HUDEP-2 (cell line): ENCODE measurements around the gene PCLO.

Experiments
- DNase-seq, 76 experiments: peaks; one replicate each; lab custom pipeline; 2025; ENCODE audit not compliant: unreplicated experiment in 76 of 76; lab: John Stamatoyannopoulos, UW

The PCLO gene

DNA sequence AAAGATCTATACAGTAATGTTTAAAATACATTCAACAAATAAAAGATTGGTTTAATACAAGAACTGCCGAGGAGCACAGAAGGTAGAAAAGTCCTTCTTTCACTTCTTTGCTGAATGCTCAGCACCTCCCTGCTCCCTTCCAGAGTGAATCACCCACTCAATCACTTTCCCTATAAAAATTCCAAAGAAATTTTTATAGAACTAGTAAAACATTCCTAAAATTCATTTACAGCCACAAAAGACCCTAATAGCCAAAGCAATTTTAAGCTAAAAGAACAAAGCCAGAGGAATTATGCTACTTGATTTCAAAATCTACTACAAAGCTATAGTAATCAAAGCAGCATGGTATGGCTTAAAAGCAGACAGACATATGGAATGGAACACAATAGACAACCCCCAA lies 320.9 kb downstream of the PCLO start:
- no peak for DNase-seq

DNA sequence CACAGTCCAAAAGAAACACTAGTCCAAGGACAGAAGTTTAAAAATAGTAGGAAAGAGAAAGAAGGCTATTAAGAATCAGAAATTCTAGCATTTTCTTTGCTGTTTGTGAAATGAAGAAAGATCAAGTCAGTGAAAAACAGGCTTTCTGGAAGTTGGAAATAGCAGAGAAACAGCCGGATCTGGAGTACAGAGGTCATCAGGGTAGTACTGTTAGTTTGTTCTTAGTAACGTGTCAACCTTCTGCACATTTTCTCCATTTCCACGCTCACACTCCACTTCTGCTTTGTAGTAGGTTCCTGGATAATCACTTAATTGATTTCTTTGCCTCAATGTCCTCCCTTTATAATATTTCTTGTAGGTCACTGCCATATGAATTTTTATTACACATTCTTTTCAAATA lies 322.6 kb downstream of the PCLO start:
- no peak for DNase-seq

DNA sequence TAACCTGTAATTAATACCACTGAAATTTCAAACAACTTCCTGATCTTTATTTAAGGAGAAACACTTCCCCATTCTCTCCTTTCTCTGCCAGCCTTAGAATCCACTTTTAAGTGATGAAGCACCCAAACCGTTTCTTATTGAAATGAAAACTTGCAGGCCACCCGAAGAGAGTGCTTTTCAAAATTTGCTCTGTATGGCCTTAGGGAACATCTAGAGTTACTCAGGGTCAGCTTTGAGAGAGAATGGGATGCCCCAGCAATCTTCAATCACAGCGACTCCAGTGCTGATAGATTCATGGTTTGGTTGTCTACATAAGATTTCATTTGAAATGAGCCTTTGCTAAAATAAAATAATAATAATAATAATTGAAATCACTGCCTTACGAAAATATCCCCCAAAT lies 323.1 kb downstream of the PCLO start:
- no peak for DNase-seq

DNA sequence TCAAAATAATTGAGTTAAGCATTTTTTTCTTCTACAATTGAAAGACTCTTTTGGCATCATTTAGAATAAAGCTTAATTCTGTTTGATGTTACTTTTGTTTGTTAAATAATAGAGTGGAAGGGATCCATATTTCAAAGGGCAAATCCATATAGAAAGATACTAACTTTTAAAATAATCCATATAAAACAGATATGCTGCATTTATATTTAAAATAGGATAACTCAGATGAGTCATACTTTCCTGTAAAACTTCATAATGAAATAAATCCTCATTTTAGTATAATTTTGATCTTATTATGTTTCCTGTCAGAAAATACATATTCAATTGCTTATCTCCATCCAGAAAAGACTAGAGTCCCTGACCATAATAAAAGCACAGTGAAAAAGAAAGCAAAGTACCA lies 323.6 kb downstream of the PCLO start:
- no peak for DNase-seq

DNA sequence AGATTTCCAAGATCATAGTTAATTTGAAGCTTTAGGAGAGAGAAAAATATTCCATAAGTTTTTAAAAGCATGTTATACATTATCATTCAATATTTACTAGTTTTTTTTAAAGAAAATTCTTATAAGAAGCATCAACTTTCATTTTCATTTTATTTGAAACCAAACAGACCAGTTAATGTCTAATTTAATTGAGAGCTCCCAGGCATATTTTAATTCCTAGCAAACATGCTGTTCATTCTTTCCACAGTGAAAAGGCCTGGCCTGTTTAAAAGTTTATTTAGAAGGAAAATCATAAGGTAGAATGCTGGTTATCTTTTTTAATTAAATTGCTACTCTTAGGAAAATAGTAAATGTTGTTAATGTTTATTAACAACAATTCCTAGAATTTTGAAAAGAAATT lies 324.4 kb downstream of the PCLO start:
- no peak for DNase-seq

DNA sequence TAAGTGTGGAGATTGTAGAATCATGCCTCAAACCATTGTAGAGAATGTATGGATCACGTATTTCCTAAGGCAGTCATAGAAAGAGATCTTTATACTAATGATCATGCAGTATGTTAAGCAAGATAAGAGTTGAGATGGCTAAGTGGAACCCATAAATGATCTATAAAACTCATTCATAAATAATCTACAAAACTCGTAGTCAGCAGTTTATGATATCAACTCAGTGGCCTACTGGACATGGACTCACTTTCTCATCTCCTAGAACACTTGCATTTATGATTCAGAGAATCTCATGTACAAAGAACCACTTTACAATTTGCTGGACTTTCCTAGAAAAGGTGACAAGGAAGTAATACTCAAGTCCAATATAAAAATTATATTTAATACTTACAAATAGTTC lies 339.6 kb downstream of the PCLO start:
- DNase-seq = no peak

DNA sequence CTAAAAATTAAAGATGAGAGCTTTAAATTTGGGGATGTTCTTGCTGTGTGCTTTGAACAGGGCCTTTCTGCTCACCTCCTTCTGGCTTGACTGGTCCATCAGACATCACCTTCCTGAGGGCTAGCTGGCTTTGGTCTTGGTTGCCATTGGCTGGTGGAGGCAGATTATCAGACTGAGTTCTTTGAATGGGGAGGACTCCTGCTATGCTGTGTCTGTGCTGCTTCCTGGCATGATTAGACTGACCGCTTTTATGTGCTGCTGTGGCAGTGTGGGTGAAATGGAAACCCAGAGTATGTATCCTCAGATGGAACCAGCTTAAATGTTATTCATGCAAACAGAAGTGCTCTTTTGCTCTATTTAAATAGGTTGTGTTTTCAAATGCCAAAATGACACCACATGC lies 341.6 kb downstream of the PCLO start:
- DNase-seq = no peak

DNA sequence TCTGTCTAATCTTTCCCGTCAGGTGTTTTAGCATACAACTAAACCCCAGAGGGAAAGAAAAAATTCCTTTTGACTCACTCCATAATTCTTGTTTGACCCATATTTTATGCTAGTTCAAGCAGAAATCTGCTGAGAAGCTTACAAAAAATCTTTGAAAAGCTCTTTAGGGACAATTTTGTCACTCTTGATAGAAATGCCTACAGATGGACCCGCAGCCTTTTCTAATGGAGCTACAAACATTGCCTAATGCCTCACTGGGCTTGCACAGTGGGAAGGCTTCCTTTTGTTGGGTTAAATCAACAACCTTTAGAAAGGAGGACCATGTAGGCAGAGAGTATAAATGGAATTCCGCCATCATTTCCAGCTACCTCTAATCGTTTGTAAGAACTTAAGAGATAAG lies 344.5 kb downstream of the PCLO start:
- DNase-seq = no peak

DNA sequence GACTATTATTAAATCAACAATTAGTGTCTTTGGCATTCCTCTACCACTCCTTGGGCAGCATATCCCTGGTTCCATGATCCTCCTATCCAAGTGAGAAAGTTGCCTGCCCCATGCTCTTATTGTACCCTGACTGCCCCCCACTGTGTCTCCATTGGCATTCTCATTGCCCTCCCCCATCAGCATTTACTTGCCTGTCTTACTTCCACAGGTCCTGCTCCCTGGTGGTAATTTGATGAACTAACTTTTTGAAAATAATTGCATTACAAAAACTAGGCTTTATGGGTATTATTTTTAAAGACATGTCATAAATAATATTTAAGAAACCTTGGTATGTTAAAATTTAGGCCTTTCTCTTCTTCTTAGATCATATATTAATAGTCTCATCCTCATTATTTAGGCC lies 346.4 kb downstream of the PCLO start:
- DNase-seq = no peak

DNA sequence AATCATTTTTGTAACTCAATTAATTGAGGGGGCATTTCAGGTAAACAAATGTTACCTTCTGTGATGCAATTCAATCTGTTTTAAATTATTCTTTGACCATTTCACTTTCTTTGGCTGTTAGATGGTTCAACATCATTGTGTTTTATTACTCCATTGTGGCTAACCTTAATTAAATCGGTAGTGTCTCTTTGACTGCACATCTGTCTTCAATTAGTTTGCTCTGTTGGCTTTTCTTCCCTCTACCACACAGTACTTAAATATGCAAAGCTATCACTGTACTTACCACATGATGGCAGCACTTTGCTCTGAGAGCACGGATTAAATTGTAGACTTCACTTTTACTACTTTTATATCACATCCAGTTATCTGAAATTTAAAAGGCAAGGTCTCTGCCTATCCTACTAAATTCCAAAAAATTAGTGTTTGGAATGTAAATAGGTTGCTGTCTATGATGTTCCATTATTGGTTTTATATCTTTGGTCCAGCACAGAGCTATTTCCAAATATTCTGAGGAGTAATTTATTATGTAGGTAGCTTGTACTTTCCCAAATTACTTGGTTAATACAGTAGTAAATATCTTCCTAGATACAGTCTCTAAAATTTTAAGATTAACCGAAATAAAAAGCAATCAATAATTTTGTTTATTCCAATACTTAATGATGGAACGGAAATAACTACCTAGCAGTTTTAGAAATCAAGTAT lies 352.0 kb downstream of the PCLO start:
- peak in 7 of 76 experiments; percentile 1 to 27 (median 5) for DNase-seq

DNA sequence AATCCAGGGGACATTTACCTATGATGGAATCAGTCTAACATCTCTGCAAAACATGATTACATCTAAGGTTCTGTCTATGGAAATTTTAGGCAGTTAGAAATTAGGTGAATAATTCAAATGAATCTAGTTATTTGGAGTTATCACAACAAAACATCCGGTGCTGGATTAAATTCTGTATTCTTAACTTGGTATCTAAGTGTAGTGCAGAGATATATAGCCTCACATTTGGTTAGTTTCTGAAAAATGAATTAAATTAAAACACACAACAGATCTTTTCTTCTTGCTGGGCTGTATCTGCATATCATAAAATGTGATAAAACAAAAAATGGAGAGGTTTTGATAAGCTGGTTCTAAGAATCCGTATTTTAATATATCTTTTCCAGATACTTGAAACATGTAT lies 354.1 kb downstream of the PCLO start:
- no peak for DNase-seq

DNA sequence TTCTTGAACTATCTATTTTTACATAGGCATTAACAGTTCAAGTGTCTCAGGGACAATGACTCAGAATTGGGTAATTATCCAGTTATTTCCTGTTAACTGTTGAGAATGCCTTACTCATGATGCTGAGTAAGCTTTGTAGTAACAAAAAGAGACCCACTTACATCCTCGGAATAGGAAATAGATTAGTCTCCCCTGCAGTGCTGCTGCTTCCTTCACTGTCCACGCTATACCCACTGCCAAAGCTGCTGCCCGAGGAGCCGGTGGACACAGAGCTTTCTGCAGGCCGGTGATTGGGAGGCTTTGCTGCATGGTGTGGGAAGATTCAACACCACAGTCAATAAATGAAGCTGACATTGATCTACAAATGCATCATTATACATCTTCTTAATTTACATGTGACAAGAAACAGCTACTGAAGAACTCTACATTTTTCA lies 357.1 kb downstream of the PCLO start:
- DNase-seq = no peak

DNA sequence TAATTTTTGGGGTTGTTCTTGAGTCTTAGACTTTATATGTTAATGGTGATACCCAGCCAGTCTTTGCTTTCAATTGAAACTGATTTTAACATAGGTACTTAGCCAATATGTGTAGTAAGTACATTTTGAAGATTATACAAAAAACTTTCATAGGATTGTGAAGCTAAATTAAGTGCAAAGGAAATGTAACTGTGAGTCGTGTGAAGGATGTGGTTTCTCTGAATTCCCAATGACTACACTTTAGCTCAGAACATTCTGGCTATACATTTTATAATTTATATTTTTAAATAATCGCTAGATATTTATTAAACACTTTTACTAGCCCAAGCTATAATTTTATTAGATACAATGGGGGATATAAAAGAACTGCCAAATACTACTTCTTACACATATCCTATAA lies 359.3 kb downstream of the PCLO start:
- DNase-seq = no peak

DNA sequence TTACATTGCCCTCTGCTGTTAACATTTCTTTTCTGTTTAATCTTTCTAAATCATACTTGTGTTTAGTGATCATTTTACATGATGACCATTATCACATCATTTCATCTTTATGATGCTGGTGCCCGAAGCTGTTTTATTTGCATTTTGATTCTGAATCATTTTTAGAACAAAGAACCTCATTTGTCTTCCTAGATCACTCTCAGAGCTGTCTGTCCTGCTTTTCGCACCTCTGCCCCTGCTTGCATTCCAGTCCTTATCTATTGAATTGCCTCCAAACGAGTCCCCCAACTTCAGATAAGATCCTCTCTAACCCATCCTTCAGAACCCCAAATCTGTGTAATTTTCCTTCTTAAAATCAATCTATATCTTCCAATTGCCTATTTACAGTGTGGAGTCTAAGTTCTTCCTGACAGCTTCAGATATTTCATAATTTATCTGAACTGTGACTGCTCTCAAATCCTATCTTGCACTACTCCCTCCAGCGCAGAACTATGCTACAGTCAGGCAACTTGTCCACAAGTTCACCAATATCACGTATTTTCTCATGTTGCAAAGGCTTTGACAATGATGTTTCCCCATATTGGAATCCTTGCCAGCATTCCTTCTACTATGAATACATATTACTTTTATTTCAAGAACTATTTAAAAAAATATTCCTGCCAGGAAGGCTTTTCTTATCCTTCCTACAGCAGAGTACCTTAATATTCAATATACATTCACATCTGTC lies 372.6 kb downstream of the PCLO start:
- no peak for DNase-seq

DNA sequence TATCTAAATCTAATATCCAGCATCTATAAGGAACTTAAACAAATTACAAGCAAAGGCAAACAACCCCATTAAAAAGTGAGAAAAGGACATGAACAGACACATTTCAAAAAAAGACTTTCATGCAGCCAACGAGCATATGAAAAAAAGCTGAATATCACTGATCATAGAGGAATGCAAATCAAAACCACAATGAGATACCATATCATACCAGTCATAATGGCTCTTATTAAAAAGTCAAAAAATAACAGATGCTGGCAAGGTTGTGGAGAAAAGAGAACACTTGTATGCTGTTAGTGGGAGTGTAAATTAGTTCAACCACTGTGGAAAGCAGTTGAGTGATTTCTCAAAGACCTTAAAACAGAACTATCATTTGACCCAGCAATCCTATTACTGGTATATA lies 384.7 kb downstream of the PCLO start:
- no peak for DNase-seq

DNA sequence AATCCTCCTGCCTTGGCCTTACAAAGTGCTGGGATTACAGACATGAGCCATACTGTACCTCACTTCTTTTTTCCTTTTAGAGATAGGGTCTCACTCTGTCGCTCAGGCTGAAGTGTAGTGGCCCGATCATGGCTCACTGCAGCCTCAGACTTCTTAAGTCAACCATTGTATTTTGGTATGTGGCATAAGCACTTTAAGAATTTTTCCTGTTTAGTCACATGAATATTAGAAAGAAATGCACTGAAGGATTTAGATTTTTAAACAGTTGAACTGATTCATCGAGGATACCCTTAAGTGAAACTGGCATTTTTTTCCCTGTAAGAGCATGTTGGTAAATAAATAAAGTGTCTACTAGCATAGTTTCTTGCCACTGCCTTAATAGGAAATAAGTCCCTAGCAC lies 399.8 kb downstream of the PCLO start:
- no peak for DNase-seq

DNA sequence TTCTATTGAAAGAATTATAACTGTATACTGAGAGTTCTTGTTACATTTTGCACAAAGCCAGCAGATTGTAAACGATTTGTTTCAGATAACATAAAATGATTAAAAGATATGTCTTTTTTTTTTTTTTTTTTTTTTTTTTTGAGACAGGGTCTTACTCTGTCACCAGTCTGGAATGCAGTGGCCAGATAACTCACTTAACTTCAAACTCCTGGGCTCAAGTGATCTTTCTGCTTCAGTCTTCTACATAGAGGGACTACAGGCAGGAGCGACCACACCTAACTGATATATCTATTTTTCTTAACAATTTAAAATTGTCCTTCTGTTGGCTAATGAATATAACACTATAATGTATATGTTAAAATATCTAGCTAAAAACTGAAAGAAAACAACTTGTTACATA lies 401.9 kb downstream of the PCLO start:
- DNase-seq = no peak

DNA sequence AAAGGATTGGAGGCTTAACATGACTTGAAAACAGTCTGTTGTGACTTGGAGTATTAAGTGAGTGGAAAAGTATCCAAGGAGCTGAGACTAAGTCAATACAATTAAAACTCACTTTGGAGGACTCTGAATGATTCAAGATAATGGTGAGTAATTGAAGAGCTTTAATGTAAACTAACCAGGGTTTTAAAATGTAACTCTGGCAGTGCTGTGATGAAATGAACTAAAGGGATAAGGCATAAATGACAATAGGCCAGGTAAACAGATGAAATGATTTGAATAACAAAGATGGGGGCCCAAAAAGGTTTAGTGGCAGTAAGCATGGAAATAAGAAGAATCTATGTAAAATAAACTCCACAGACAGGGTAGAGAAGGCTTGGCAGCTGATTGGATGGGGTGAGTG lies 402.6 kb downstream of the PCLO start:
- DNase-seq = no peak

DNA sequence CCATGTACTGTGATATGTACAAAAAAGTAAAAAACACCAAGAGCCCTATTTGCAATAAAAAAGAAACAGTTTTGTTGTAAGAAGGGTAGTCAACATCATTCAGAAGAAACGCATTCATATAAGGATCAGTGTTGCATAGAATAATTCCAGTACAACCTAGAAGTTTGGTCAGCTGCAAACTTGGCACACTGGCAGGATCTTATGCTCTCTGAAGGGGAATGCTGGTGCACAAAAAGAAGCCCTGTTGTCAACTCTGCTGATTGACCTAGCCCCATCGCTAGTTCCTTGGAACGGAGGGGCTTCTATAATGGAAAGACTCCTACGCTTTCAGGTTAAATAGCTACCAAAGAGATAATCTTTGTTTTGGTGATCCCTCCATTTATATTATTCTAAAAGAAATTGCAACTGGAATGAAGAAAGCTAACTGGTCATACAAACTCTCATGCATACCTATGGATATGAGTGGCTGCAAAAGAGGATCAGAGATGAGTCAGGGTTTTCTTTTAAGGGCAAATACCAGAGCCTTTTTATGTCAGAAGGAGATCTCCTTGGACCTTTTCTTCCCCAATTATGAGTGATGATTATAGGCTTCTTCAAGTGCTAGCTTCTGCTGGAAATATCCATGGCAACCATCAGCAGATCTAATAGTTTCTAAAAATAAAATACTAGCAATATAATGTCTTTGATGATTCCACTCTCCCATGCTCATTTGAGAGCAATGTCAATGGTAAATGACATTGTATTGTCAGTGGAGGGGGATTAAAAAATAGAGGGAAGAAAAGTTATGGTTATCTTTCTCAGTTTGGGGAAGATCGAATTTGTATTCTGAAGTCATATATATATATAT lies 406.8 kb downstream of the PCLO start:
- DNase-seq = no peak

DNA sequence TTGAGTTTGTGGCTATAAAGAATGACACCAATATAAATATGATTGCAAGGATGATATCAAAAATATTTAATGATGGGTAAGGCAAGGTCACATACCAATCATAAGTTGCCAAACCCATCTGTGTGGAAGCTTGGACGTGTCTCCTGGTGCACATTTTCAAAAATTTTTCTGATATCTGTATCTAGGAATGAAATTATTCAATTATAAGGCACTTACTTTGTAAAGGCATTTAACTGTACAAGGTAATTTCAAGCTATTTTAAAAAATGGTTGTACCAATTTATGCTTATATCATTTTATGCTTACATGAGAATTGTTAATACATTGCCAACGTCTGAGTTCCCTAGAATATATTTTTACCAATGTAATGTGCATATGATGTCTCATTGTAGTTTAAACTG lies 412.7 kb downstream of the PCLO start:
- DNase-seq = no peak

DNA sequence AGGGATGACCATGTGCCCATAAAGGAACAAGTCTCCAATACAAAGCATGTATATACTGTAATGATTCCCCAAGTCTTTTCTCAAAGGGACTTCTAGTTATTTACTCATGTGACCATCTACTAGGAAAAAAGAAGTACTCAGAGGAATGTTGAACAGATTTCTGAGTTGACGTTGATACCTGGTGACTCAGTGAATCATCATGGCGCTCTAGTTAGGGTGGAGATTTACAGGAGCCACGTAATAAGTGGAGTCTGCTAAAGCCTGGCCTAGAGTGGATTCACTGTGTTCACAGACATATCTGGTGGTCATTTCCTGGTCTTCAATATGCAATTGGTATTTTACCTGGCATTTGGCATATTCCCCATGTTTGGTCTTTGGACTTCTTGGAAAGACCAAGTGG lies 416.9 kb downstream of the PCLO start:
- no peak for DNase-seq

DNA sequence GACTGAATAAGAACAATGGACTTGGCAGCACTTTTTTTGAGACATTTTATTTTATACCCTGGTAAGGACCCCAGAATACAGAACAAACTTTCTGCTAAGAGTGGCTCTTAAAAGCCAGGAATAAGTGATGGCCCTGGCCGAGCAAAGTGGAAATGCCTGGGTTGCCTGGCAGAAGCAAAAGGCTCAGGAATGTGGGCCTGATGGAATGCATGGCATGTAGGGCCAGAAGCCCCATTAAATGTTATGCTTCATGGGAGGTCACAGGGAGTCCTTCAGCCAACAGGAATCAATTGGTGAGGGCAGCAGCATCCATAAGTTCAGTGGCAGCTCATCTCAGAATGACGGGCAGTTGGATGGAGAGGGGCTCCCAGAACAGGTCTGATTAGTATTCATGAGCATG lies 417.6 kb downstream of the PCLO start:
- no peak for DNase-seq
